Neural progenitor cell (in vitro differentiated cells): Measurements from ENCODE around the gene TRMT1. TPM values are rescaled to one million over a fixed set of nuclear protein-coding genes. Genes with fewer than 3 reads are reported as not detected.
"Not testable (repeated sequence)": the region's sequence is repeated elsewhere in the genome, so short reads cannot be mapped to it uniquely, and the experiment has no call there.

Experiments
- DNase-seq: peaks from one replicate; pipeline ENCODE4 v3.0.0-alpha.2; 2016; ENCODE audit warnings: low spot score
- H2AFZ ChIP-seq: fragments of 200-600 bp; sonication (generic); replicated peaks from 2 replicates; pipeline ENCODE4 v1.6.1; 2016; ENCODE audit warnings: antibody characterized with exemption
- H3F3A ChIP-seq: fragments of 200-600 bp; sonication (generic); 2 replicates; pipeline ENCODE4 v1.6.1; 2016; ENCODE audit warnings: antibody characterized with exemption, low read depth
- H3K27ac ChIP-seq: fragments of 200-600 bp; sonication (generic); 2 replicates; pipeline ENCODE4 v1.5.1; 2016; ENCODE audit warnings: mild to moderate bottlenecking
- H3K27me3 ChIP-seq: fragments of 200-600 bp; sonication (generic); 2 replicates; pipeline ENCODE4 v1.6.1; 2016; ENCODE audit warnings: mild to moderate bottlenecking, moderate library complexity
- H3K36me3 ChIP-seq: fragments of 200-600 bp; sonication (generic); 2 replicates; pipeline ENCODE4 v1.5.1; 2016
- H3K4me1 ChIP-seq: fragments of 200-600 bp; sonication (generic); 2 replicates; pipeline ENCODE4 v1.6.1; 2016; ENCODE audit warnings: mixed run types
- H3K4me2 ChIP-seq: fragments of 200-600 bp; sonication (generic); 2 replicates; pipeline ENCODE4 v1.6.1; 2016
- H3K4me3 ChIP-seq: fragments of 200-600 bp; sonication (generic); 2 replicates; pipeline ENCODE4 v1.5.1; 2016
- H3K79me2 ChIP-seq: fragments of 200-600 bp; sonication (generic); 2 replicates; pipeline ENCODE4 v1.6.1; 2016; ENCODE audit warnings: low read depth
- H3K9ac ChIP-seq: fragments of 200-600 bp; sonication (generic); 2 replicates; pipeline ENCODE4 v1.6.1; 2016
- H3K9me3 ChIP-seq: fragments of 200-600 bp; sonication (generic); 2 replicates; pipeline ENCODE4 v1.5.1; 2016; ENCODE audit warnings: low read depth
- H4K20me1 ChIP-seq: fragments of 200-600 bp; sonication (generic); 2 replicates; pipeline ENCODE4 v1.6.1; 2016; ENCODE audit warnings: low read depth
- H3K27ac Mint-ChIP-seq: 3 replicates; pipeline ENCODE4 v1.8.0; 2021; ENCODE audit warnings: mixed read lengths
- H3K27me3 Mint-ChIP-seq: 2 replicates; pipeline ENCODE4 v1.8.0; 2022; ENCODE audit warnings: low read depth, mild to moderate bottlenecking, inconsistent platforms, moderate library complexity, mixed read lengths; ENCODE audit not compliant: insufficient read depth
- H3K36me3 Mint-ChIP-seq: 3 replicates; pipeline ENCODE4 v1.8.0; 2021; ENCODE audit warnings: mixed read lengths
- H3K4me1 Mint-ChIP-seq: 3 replicates; pipeline ENCODE4 v1.8.0; 2021; ENCODE audit warnings: mixed read lengths
- H3K4me3 Mint-ChIP-seq: 3 replicates; pipeline ENCODE4 v1.8.0; 2021; ENCODE audit warnings: mild to moderate bottlenecking, moderate library complexity, mixed read lengths
- H3K9me3 Mint-ChIP-seq: 3 replicates; pipeline ENCODE4 v1.8.0; 2020; ENCODE audit warnings: mixed read lengths
- CTCF ChIP-seq: fragments of 200-600 bp; sonication (generic); IDR thresholded peaks from 2 replicates; pipeline ENCODE4 v1.5.1; 2017; ENCODE audit warnings: antibody characterized with exemption, mild to moderate bottlenecking
- EZH2 ChIP-seq: fragments of 200-600 bp; sonication (generic); IDR thresholded peaks from 2 replicates; pipeline ENCODE4 v1.6.1; 2017; ENCODE audit warnings: antibody characterized with exemption, mild to moderate bottlenecking, moderate library complexity
- EZH2phosphoT487 ChIP-seq: fragments of 200-600 bp; sonication (generic); IDR thresholded peaks from 2 replicates; pipeline ENCODE4 v1.6.1; 2017; ENCODE audit warnings: antibody characterized with exemption
- total RNA-seq: library from RNA; depleted of rRNA; stranded (reverse); fragments of >200 nt; gene quantifications from 2 replicates; pipeline ENCODE4 v1.2.3, GENCODE V29; 2015; ENCODE audit warnings: low replicate concordance

The TRMT1 gene
- total RNA-seq, 1 donor from 2014 or later, result 30.2 TPM

GRCh38 chr19:13150931-13151604 is 34.5 kb upstream of the TRMT1 start:
- H3K4me1 ChIP-seq, result peaks cover 4% of the 10 kb centered on the region
- H2AFZ ChIP-seq, result no peak overlapping the region
- Mint-ChIP-seq H3K4me1 (peaks cover 35% of the 10 kb centered on the region), H3K4me3 (peak overlapping the region; percentile 94), H3K9me3 (no peaks in the 10 kb centered on the region), H3K27me3 (peaks cover 16% of the 10 kb centered on the region), H3K27ac (peak overlapping the region; percentile 99), H3K36me3 (peaks cover 7% of the 10 kb centered on the region)
- H3K36me3 ChIP-seq, result no peaks in the 10 kb centered on the region
- peaks cover 38% of the 10 kb centered on the region for H3K79me2 ChIP-seq
- peak; percentile 54 for DNase-seq
- H3K9me3 ChIP-seq, result no peaks in the 10 kb centered on the region
- H3K4me3 ChIP-seq, result peak overlapping the region; percentile 91
- H3K9ac ChIP-seq, result peak overlapping the region; percentile 80
- peaks cover 6% of the 10 kb centered on the region for H3K27me3 ChIP-seq
- TF ChIP-seq EZH2 (no peak), CTCF (no peak), EZH2phosphoT487 (no peak)
- H3K4me2 ChIP-seq, result peak overlapping the region; percentile 94
- H3K27ac ChIP-seq, result peak overlapping the region; percentile 87
- peaks cover 25% of the 10 kb centered on the region for H4K20me1 ChIP-seq
- H3F3A ChIP-seq, result peaks cover 36% of the 10 kb centered on the region

- peak within 1 kb of the TSS; percentile 66 for H2AFZ ChIP-seq
Measured at GRCh38 chr19:13150187-13150930, 33.8 kb upstream of the TRMT1 start, which contains the start of the genes IER2 and STX10. TSS of gene IER2 (plus strand) at chr19:13150411. CDS start at chr19:13153187, 2,776 bp downstream. TSS of gene STX10 (minus strand) at chr19:13150375. CDS start at chr19:13150173, 202 bp downstream.

DNA sequence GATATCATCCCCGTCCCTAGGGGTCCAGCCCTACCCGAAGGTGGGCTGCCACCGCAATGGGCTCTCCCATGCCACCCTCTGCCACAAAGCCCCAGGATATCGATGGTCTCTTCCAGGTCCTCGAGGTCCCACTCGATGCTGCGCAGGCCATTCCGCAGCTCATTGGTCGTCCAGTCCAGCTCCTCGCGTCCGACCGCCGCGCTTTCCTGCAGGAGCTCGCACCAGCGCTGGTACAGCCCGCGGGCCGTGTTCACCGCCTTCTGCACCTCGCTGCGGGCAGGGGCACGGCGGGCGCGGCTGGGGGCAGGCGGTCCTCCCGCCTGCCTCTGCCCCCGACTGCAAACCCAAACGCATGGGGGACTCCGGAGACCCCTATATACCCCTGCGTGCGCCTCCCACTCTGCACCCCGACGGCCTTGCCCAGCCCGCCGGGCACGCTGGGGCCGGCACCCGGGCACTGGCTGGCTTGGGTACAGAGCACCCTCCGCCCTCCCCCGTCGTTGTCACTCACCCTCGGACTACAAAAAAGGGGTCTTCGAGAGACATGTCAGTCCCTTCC is 33.2 kb upstream of the TRMT1 start:
- H3F3A ChIP-seq, result peaks cover 26% of the 10 kb centered on the region
- peaks cover 6% of the 10 kb centered on the region for H3K27me3 ChIP-seq
- H3K36me3 Mint-ChIP-seq, result peaks cover 7% of the 10 kb centered on the region
- H3K4me3 ChIP-seq, result peak overlapping the region; percentile 91
- H3K9me3 ChIP-seq, result no peaks in the 10 kb centered on the region
- peaks cover 16% of the 10 kb centered on the region for H3K27me3 Mint-ChIP-seq
- peaks cover 31% of the 10 kb centered on the region for H3K79me2 ChIP-seq
- H3K4me1 ChIP-seq, result no peaks in the 10 kb centered on the region
- DNase-seq, result peak; percentile 72
- H3K4me1 Mint-ChIP-seq, result peaks cover 26% of the 10 kb centered on the region
- H3K27ac ChIP-seq, result no peak overlapping the region
- no peak overlapping the region for H3K27ac Mint-ChIP-seq
- peaks cover 18% of the 10 kb centered on the region for H4K20me1 ChIP-seq
- no peaks in the 10 kb centered on the region for H3K9me3 Mint-ChIP-seq
- TF ChIP-seq EZH2, result peak; percentile 23
- no peak for TF ChIP-seq EZH2phosphoT487
- no peak for TF ChIP-seq CTCF
- H3K4me2 ChIP-seq, result peak overlapping the region; percentile 94
- H2AFZ ChIP-seq, result peak overlapping the region; percentile 66
- H3K4me3 Mint-ChIP-seq, result peak overlapping the region; percentile 94
- no peak overlapping the region for H3K9ac ChIP-seq
- H3K36me3 ChIP-seq, result no peaks in the 10 kb centered on the region

More at GRCh38 chr19:13150187-13150930, 33.8 kb upstream of the TRMT1 start, which contains the start of the genes IER2 and STX10:
- Histone ChIP-seq H3K4me1 (no peaks in the 10 kb centered on the region), H3K9me3 (no peaks in the 10 kb centered on the region), H3K79me2 (peaks cover 37% of the 10 kb centered on the region), H3F3A (peaks cover 32% of the 10 kb centered on the region), H3K27ac (peak within 1 kb of the TSS; percentile 87), H3K4me2 (peak within 1 kb of the TSS; percentile 94), H3K4me3 (peak within 1 kb of the TSS; percentile 91), H4K20me1 (peaks cover 25% of the 10 kb centered on the region), H3K36me3 (no peaks in the 10 kb centered on the region), H3K27me3 (peaks cover 6% of the 10 kb centered on the region), H3K9ac (peak within 1 kb of the TSS; percentile 80)
- DNase-seq, result peak; percentile 92
- Mint-ChIP-seq H3K4me1 (peaks cover 33% of the 10 kb centered on the region), H3K4me3 (peak within 1 kb of the TSS; percentile 94), H3K36me3 (peaks cover 7% of the 10 kb centered on the region), H3K27ac (peak within 1 kb of the TSS; percentile 99), H3K9me3 (no peaks in the 10 kb centered on the region), H3K27me3 (peaks cover 16% of the 10 kb centered on the region)
- TF ChIP-seq EZH2phosphoT487 (no peak), CTCF (peak; percentile 47), EZH2 (no peak)

DNA sequence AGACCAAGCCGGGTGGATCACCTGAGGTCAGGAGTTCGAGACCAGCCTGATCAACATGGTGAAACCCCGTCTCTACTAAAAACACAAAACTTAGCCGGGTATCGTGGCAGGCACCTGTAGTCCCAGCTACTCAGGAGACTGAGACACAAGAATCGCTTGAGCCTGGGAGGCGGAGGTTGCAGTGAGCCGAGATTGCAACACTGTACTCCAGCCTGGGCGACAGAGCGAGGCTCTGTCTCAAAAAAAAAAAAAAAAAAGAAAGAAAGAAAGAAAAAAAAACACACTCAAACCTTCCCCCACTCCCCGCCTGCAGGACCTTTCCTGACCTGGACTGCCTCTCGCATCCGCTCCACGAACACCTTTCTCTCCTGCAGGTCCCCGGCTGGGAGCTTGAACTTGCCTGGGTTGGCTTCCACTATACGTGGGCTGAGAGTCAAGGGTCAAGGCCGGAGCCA is 32.7 kb upstream of the TRMT1 start:
- Mint-ChIP-seq H3K4me3 (peak overlapping the region; percentile 94), H3K4me1 (peaks cover 23% of the 10 kb centered on the region), H3K27me3 (peaks cover 14% of the 10 kb centered on the region)
- H3K9me3 Mint-ChIP-seq, H3K9ac ChIP-seq, H3K27ac ChIP-seq, H3K9me3 ChIP-seq, H3K36me3 Mint-ChIP-seq, H3K27me3 ChIP-seq, H3K36me3 ChIP-seq, DNase-seq, H3K4me1 ChIP-seq, H3K27ac Mint-ChIP-seq: not testable (repeated sequence)
- Histone ChIP-seq H4K20me1 (peaks cover 13% of the 10 kb centered on the region), H3K4me3 (peak overlapping the region; percentile 91), H3K79me2 (peaks cover 25% of the 10 kb centered on the region), H3K4me2 (peak overlapping the region; percentile 94), H2AFZ (peak overlapping the region; percentile 66), H3F3A (peaks cover 21% of the 10 kb centered on the region)
